Activated gamma-delta T cell treated with anti-CD3 and anti-CD28 coated beads, Interleukin-2, amount 50 U/mL, for 16 hours (primary cell): ENCODE measurements around the gene POLD4.

ENCODE experiments used
- DNase-seq: peaks from one replicate; pipeline ENCODE4 v3.0.0-alpha.2; 2020; ENCODE audit warnings: low read depth

Gene POLD4

DNA sequence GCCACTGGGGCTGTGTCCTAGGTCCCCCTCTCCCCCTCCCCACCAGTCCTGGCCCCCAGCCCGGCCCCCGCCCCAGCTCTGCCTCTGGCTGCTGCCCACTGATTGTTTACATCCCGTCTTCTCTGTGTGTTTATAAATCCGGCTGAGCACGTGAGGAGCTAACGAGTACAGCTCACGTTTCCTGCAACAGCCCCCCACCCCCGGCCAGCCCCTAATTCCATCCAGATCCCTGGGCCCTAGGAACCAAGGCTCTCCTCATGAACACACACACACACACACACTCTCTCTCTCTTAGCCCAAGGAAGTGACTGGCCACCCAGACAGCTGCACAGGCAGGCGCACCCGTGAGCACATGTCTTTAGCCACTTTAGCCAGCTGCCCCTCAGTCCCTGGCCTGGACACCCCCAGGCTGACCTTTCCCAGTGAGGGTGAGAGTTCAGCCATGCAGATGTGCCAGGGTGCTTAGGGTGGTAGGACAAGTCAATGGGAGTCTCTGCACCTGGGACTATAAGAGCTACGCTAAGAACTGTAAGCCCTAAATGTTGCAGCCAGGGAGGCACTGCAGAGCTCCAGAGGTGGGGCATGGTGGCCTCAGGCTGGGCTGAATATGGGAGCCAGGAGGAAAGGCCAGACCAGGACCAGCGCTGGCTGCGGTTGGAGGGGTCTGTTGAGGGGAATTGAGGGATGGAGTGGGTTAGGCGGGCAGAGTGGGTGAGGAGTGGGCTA, 17.2 kb upstream of the POLD4 start:
- DNase-seq, result no peak

DNA sequence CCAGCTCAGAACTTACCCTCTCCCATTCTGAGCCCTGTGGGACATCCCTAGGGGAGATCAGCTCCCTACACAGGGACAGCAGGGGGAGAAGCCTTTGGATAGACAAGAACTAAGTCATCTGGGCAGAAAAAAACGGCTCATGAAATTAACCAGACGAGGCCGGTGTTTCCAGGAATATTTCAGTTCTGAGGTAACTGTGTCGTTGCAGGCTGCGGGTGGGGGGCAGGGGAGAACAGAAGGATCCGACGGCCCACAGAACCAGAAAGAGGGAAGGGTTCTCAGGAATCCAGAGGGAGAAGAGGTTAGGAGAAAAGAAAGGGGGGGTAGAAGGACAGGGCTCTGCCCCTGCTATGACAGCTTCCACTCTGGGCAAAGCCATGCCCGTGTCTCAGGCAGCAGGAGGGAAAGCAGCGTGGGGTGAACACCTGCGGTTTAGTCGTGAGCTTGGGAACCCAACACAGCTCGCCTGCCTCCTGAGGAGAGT, 16.5 kb upstream of the POLD4 start:
- no peak for DNase-seq

DNA sequence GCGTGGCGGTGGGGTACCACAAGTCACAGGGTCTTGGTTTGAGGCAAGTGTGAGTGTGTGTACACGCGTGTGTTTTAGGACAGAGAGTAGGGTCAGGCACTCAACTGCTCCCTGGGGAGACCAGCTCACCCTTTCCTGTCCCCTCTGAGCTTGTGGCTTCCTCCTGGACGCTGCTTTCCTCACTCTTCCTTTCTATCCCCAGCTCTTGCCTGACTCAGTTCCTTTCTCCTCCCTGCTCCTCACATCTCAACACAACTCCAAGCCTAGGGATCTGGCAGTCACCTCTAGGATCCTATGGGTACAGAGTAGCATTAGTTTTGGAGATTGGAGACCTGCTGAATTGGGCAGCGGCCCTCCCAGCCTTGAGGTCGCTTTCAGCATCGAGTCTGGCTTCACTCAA, 15.9 kb upstream of the POLD4 start:
- no peak for DNase-seq

DNA sequence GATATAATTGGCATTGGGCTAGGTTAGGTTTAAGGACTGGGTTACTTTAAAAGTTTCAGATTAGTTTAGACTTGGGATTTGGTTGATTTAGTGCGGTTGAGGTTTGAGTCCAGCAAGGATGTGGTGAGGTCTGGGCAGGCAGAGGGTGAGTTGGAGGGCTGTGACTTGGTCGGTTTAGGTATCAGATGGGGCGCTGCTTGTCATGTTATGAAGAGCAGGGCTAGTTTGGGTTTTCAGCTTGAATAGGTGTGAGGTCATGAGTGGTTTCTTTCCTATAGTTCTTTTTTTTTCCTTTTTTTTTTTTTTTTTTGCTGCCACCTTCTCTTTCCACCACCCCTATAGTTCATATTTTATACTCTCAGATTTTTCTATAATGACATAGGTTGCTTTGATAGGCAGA, 15.3 kb upstream of the POLD4 start:
- DNase-seq, result no peak

DNA sequence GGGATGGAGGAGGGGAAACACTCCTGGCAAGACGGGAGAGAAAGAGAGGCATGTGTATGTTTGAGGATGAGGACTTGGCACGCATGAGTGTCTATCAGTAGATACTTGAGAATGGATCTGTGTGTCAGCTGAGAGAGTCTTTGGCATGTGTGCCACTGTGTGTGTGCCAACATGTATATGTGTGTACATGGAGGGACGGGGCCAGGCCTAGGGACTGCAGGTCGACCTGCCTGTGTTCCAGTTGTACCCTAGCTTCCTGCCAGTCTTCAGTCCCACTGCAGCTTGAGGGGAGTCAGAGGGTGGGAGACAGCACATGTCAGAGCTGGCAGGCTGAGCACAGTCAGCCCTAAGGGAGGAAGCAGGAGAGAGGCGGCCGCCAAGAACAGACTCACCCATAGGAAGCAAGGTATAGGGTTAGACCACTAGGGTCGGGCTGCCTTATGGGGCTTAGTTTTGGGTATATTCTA, 14.4 kb upstream of the POLD4 start:
- no peak for DNase-seq

DNA sequence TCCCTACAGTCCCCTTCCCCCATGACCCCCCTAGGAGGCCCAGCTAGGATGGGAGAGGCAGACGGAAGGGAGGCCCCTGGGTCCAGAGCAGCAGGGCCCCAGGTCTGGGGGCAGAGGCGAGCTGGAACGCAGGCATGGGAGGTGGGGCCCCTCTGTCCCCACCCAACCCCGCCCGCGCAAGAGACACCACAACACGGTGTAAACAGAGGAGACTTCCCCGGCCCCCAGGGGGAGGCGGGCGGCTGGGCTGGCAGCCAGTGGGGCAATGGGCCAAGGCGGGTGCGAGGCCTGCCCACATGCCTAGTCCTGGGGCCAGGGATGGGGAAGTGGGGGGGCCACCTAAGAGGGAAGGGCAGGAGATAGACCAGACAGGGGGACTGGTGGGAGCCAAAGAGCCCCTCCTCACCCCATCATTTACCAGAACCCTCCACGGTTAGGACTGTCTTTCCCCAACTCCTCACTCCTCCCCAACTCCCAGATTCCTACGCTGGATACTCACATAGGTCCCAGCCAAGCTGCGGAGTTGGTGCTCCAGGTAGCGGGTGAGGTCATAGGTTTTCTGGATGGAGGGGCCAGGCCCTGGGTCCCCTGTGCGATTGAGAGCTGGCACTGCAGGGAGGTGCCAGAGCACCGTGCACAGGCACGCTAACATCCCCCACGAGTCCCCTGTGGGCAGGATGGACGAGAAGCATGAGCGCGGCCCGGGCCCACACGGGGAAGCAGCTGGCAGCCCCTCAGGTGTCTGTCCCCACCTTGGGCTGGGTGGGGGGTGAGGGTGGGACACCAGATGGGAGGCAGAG, 13.8 kb upstream of the POLD4 start:
- DNase-seq, result no peak

DNA sequence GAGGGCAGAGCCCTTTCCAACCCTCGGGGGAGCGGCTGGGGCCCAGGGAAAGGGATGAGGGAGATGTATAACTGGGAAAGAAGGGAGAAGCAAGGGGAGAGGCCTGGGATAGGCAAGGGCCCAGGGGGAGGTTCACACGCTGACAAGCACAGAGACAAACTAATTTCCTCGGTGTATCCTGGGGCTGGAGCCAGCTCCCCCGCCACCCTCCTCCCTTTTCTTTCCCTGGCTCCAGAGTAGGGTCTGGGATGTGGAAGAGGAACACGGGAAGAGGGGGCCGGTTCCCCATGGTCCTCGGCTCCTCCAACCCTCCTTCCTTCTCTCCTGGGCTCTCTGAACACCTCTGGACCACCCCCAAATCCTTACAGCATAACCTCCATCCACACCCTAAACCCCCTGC, 13.2 kb upstream of the POLD4 start:
- DNase-seq, result no peak

DNA sequence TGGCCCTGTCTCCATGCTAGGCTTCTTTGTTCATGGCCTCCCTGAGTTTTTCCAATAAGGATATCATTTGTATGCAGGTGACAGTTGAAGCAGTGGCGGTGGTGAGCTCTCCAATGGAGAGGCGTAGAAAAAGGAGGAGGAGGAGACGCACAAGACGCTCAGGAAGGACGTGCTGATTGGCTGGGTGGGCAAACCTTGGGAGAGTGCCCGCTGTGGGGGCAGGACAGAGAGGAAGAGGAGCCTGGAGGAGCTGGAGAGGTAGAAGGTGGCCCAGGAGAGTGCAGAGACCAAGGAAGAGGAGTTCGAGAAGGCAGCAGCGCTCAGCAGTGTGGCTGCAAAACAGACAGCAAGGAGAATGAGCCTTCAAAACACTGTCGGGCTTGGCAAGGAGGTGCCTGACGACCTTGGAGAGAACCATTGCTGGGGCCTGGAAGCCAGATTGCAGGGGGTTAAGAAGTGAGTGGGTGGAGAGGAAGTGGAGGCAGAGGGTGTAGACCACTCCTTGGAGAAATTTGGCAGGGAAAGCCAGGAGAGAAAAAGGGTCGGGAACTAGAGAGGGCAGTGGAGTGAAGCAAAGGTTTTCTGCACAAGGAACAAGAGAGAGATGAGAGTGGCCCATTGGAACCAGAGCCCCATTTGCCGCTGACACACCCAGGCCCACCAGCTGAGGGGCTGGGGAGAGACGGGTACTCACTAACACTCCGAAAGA, 12.5 kb upstream of the POLD4 start:
- no peak for DNase-seq

DNA sequence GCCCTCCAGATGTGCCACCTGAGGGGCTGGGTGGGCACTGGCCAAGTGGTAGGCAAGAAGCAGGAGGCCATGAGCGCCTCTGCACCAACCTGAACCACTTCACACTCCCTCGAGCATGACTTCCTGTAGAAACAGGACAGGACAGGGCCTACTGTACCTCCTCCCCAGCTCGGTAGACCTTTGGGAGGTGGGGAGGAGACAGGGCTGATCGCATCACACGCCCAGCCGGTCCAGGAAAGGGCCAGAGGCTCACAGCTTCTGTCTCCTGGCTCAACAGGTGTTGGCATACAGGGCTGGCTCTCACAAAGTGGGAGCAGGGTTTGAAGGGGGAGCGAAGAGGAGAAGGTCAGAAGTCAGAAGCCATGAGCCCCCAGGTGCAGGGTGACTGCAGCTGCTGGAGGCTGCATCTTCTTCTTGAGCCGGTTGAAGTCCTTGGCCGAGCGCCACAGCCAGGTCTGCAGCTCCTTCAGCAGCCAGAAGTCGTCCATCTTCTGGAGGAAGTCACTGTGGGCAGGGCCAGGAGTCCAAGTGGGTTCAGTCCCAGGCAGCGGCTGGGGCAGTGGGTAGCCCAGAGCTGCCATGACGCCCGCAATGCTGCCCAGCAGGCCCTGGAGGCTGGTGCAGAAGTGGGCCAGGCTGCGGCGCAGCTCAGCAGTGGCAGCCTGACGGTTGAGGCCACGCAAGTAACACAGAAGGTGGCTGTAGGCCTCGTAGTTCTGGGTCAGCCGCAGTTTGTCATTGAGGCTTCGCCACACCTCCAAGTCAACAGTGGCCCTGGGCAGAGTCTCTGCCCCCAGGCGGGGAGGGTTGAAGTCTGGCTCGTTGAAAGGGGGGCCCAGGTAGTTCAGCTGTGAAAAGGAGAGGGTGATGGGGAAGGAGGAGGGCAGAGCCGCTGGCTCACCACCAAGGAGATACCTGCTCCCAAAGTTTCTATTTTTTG, 11.7 kb upstream of the POLD4 start:
- no peak for DNase-seq

DNA sequence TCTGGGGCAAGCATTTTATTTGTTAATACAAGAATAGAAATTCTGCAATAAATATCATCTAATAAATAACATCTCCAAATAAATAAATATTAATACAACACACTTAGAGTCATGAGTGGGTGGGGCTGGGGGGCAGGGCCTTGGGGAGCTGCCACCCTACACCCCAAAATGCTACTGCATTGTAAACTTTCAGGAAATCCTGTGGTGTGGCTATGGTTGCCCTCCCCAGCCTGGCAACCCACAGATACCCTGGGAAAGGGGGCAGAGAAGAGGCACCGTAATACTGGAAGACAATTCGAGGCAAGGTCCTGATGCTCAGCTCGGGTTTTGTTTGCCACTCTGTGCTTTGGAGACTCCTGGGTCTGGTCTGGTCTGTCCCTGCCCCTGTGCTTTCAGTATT, 10.8 kb upstream of the POLD4 start:
- DNase-seq, result no peak

DNA sequence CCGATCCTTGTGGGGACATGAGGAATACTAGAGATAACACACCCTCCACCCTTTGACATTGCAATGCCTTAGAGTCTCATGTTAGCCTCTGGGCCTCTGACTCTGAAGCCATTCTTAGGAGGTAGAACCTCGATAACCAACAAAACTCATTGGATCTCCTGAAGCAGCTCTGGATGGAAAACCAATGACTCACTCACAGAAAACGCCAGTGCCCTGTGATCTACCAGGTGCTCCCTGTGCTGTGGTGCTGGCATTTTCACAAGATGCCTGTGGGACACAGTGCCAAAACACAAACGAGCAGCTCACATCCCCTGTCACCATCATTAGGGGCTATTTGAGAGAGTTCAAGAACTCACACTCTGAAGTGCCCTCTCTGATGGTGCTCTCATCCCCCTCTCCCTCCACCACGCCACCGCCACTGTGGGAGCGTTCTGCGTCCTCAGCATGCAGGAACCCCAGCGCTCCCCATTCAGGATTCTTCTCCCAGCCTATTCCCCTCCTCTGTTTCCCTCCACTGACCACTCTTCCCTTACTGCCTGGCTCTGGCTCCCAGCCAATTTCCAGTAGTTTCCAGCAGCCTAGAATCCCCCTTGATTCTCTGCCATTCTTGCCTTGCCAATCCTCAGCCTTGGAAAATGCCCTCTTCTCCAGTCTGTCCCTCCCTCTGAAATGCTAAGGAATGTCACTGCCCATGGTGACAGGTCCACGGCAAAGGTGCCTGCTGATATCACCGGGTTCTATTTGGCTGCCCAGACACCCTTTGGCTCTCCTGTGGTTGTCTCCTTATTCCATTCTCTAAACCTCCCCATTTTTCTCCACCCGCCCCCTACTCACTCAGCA, 4.7 kb upstream of the POLD4 start:
- no peak for DNase-seq

DNA sequence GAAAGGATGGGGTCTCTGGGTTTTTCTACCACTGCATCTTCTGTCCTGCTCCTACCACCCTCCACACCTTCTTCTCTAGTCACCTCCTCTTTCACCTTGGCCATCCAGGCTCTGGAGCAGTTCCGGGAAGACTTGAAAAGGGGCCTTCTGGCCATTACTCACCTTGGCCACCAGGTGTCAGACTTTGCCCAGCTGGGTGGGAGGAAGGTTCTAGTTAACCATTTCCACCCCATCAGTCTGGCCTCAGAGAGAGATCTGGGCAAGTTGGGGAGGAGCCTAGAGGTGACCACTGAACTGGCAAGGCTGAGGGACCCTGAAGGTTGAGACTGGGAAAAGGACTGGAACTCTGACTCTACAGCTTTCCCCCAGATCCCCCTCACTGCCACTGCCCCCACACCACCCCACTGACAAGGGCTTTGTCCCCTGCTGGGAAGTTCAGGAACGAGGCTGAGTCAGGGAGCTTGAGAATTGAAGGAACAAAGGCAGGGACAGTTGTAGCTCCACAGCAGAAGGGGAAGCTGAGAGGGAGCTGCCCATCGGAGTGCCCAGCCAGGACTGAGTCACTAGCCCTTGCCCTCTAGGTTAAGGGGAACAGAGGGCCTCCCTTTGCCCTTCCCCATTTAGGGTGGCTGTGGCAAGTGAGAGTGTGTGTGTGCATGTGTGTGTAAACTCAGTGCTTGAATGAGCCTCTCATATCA, 3.7 kb upstream of the POLD4 start:
- DNase-seq, result peak; percentile 51

DNA sequence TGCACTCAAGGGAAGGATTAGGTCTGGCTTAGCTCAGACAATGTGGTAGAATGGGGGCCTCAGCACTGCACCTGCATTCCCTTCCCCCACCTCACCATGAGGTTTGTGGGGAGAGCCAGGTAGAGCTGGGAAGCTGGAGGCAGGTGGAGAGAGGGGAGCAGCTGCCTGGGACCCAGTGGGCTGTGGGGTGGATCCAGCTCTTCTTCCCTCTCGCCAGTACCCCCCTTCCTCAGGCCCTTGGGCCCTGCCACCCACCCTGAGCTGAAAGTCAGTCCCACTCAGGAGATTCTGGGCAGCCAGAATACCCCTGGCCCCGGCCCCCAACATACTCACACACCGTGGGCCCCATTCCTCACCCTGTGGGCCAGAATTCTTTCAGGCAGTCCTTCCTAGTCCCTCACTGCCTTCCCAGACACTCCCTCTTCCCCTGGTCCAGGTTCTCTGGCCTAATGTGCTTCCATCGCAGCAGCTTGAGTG, 3.1 kb upstream of the POLD4 start:
- no peak for DNase-seq

DNA sequence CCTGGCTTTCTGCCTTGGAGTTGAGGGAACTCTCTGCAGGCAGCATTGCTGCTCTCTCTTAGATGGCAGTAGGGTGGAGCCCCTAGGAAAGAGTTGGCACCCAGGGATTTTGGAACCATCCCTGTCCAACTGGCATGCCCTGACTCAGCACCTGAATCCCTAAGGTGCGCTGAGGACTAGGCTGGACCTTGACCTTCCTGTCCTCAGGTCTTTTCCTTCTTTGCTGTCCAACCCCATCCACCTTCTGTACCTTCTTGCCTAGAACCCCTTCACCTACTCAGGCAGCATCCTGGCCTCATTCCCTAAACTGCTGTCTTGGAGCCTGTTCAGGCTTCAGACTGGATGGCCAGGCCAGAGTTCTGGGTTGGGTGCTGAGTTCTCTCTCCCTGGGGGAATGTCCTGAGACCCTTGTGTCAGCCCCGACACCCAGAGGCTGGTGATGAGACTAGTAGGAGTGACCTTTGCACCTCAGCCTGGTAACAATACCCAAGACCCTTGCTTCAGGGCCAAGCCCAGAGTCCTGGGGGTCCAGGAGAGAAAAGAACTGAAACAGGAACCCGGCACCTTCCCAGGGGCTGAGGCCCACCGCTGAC, 2.5 kb upstream of the POLD4 start:
- no peak for DNase-seq

DNA sequence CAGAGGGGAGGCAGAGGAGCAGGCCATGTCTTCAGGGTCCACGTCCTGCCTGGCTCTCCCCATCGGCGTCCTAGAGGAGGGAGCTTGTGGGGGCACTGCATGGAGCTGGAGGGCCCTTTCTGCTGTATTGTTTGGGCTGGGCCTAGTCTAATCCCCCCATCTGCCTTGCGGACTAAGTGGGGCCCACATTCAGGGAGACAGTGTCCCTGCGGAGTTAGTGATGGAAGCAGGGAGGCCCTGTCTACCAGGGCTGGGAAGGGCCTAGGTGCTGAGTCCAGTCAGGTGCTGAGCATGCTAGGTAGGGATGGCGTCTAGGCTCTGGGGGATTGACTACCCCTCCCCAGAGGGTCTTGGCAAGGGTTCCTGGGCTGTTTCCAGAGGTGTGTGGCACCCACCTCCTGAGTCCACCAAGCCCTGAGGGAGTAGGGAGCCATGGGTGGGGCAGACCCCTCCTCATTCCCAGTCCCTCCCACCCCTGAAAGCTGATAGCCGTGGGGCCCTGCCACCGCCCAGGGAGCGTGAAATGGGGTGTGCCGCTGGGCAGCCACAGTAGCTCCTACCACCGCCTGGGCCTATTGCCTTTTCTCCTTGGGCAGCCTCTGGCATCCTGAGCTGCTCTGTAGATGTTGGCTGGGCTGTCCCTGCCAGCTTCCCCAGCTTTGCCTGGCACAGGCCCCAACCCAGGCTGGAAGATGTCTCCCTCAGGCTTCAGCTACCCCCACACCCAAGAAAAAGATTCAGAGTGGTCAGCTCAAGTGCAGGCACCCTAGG, 1.9 kb upstream of the POLD4 start:
- DNase-seq, result no peak

DNA sequence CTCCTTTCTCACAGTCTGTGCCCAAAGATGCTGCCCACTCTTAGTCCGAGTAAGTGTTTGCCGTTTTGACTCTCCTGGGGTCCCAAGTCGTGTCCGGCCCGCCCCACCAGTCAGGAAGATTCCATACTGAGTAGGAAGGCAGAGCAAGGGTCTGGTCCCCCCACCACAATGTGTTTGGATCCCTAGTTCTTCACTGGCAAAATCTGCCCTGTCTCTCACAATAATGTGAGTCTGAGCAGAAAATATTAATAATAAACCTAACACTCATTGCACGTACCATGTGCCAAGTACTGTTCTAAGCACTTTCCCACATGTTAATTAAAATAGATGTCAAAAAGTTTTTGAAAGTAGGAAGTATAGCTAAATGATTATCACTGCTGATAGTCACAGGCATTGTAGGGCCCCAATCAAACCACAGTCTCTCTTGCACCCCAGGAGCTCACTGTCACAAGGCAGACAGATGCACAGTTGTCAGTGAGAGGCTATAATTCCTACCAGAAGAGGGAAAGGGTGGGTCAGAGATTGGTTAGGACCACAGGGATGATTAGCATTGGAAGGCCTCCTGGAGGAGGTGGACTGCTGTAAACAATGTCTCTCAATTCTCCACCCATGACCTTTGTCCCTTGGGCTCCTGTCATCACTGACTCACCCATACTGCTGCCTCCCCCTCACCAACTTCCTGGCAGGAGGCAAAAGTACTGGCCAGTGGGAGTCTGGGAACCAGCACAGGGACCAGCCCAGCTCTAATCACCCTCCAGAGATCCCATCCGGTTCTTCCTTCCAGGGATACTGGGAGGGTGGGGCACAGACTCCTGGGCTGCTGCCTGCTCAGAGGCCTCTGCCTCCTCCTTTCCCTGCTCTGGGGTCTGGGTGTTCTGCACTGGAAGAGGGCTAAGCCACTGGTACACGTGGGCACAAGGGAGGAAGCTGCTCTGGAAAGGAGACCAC, 1.0 kb upstream of the POLD4 start:
- DNase-seq, result no peak

DNA sequence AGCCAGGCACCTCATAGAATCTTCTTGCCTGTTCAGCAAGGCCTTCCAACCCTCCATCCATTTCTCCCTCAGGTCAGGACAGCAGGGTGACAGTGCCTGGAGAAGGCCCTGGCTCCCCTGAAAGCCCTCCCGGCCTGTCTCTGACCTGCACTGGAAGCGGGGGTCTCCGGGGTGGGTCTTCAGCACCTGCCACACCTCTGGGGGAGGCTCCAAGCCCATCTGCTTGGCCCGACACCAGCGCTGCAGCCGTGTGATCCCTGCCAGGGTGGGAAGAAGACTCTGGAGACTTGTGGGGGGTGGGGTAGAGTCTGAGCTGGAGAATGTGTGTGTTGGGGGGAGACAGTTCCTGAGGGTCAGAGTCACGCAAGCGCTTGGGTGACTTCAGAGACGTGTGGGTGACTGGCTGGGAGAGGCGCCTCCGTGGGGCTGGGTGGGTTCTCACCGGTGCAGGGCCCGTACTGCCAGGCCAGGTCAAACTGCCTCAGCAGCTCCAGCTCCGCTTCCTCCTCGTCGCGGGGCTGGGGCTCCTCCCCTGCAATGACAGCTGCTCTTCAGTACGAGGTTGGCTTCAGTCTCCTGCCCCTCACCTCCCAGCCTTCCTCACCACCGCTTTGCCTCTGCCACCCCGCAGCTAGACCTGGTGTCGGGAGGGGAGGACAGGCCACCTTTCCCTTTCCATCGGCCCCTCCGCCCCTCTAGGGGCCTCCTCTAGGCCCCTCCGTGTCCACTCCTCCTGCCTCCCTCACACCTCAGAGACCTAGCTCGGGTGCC, 615 bp downstream of the POLD4 start:
- DNase-seq, result no peak
